TTC549 (cell line): ENCODE measurements around the gene EEF1G.
"Not testable (repeated sequence)": the region's sequence is repeated elsewhere in the genome, so short reads cannot be mapped to it uniquely, and the experiment has no call there.

Experiments used
- FAIRE-seq: peaks from 2 replicates; lab custom pipeline; 2012; peaks lifted over from hg19 to GRCh38; lab: Jason Lieb, UNC

Gene EEF1G

DNA sequence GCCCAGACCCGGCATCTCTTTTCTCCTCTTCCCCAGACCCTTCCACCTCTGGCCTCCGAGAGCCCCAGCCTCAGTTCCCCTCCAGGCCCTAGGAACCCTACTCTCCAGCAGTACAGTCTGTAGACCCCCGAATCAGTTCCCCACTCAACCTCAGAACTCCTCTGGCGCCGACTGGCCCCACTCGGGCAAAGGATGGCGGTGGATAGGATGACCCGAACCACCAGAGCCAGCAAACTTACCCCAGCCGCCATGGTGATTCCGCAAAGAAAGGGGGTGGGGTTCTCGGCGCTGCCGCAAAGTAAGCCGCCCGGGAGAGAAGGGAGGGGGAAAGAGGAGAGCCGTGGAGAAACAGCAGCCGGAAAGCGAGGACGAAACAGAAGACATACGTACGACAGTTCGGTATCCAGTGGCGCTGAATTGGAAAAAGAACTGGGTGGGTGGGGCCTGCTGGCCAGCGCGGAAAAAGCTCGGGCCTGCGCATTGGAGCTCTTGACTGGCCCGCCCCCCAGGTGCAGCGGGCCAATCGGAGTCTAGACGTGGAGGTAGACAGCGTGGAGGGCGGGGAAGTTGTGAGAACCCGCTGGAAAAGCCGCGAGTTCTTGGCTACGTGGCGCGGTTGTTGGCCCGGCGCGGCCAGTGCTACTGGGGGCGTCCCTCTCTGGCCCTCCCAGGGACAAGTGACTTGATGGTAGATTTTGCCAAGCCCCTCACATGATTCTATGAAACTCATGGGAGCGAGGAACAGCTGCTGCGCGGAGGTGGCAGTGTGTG lies at the start of gene EEF1G:
Gene EEF1G (minus strand): TSS at position 300 of the 771 bp plus-strand sequence. CDS start 49 bp downstream, at position 251.
- peak; percentile 82 for FAIRE-seq

DNA sequence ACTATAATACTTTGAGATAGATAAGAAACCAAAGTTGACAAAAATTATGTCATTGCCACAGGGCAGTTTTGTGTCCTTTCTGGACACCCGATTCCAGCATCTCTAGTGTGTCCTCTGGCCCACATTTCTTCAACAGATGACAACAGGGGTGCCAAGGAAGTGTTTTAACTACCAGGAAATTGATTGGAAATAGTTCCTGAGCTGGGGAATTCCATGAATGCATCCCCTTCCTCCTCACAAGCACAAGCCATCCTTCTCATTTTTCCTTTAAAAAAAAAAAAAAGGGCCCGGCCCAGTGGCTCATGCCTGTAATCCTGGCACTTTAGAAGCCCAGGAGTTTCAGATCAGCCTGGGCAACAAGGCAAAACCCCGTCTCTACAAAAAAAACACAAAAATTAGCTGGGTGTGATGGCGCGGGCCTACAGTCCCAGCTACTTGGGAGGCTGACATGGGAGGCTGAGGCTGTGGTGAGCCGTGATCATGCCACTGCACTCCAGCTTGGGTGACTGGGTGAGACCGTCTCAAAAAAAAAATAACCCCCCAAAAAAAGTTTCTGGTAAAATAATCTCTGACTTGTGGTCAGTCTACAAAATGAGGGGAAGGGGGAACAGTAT lies 48.9 kb upstream of the EEF1G start:
- FAIRE-seq, result no peak

GRCh38 chr11:62621567-62622470 lies 48.1 kb upstream of the EEF1G start, which contains the start of gene B3GAT3:
Gene B3GAT3 (minus strand): TSS chr11:62621986. CDS start chr11:62621947, 39 bp downstream.
- FAIRE-seq, result peak; percentile 49

DNA sequence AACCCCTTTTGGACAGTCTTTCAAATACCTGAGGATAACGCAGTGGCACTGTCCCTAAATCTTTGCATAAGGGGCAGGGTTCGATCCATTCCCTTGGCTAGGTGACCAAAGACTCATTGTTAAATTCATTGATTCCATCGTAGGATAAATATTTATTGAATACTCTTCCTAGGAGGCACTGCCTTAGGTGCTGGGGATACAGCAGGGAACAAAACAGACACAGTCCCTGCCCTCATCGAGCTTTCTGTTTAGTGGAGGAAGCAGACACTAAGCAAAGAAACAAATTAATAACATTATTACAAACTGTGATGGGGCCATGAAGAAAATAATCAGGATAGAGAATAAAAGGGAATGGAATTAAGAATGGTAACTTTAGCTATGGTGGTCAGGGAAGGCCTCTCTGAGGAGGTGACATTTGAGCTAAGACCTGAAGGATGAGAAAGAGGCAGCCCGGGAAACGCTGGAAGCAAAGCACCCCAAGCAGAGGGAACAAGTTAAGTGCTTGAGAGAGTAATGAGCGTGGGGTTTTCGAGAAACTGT lies 47.4 kb upstream of the EEF1G start:
- FAIRE-seq, result no peak

DNA sequence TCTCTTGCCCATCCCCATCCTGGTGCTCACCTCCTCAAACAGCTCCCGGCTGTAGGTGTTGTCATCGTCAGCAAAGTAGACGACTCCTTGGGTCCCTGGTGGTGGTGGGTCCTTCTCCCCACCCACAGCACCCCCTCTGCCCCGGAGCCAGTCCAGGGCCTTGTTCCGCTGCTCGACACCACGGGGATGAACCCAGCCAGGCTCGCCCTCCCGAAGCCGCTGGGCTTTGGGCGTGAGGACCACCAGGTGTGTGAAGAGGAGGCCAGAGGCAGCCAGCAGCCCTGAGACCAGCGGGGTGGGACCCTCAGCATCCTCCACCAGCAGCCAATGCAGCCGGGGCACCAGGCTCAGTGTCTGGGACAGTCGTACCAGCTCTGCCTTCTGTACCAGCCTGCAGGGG lies 43.3 kb upstream of the EEF1G start:
- FAIRE-seq, result not testable (repeated sequence)

DNA sequence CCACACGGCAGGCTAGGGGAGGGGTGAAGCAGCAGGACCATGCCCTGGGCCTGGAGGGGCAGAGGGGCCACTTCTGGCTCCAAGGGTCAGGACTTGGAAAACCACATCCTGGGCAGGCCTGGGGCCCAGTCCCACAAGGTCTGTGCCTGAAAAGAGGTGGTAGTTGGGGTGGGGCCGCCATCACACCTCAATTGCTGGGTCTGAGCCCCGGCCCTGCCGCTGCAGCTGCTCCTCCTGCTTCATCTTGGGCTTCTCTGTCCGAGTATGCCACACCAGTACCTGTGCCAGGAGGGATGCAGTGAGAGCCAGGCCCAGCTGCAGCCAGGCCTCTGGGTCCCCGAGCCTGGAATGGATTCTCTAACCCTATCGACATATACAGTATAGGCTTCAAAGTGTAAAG lies 41.8 kb upstream of the EEF1G start:
- no peak for FAIRE-seq

DNA sequence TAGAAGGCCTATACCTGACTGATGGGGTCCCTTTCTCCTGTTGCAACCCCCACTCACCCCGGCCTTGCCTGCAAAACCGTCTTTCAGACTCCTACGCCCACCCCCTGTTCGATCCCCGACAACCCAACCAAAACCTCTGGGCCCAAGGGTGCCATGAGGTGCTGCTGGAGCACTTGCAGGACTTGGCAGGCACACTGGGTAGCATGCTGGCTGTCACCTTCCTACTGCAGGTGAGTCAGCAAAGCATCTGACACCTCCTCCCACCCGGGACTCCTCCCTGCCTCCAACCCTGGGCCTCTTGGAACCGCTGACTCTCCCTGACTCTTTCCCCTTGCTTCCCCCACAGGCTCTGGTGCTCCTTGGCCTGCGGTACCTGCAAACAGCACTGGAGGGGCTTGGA lies 40.6 kb upstream of the EEF1G start:
- FAIRE-seq, result no peak

- FAIRE-seq, result no peak
These were observed 39.6 kb upstream of the EEF1G start for GRCh38 chr11:62613291-62613778.

GRCh38 chr11:62612366-62613290 lies 38.9 kb upstream of the EEF1G start, which contains the start of the genes EML3 and ROM1:
Gene EML3 (minus strand): TSS chr11:62612775. CDS start chr11:62612457, 318 bp downstream.
Gene ROM1 (plus strand): TSS chr11:62613257. CDS start chr11:62613282, 25 bp downstream.
- FAIRE-seq, result no peak

- no peak for FAIRE-seq
These were observed 38.1 kb upstream of the EEF1G start for GRCh38 chr11:62611705-62612365.

GRCh38 chr11:62610814-62611704 lies 37.4 kb upstream of the EEF1G start:
- no peak for FAIRE-seq

GRCh38 chr11:62610403-62610802 lies 36.7 kb upstream of the EEF1G start:
- no peak for FAIRE-seq

DNA sequence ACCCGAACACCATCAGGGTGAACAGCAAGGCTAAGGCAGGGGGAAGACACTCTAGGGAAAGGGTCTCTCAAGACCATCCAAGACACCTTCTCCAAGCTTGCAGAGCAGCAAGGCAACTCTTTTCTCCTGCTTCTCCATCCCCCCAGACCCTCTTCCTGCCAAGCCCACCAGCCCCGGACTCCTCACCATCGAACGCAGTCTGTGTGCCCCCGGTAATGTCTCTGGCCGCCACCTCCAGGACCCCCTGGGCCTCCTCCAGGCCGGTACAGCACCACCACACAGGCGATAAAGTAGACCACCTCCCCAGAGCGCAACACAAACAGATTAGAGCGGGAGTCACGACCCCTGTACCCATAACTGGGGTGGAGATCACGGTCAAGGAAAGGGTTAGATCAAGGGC lies 35.1 kb upstream of the EEF1G start:
- no peak for FAIRE-seq

- FAIRE-seq, result no peak
These were observed 34.0 kb upstream of the EEF1G start for GRCh38 chr11:62607714-62608113.

DNA sequence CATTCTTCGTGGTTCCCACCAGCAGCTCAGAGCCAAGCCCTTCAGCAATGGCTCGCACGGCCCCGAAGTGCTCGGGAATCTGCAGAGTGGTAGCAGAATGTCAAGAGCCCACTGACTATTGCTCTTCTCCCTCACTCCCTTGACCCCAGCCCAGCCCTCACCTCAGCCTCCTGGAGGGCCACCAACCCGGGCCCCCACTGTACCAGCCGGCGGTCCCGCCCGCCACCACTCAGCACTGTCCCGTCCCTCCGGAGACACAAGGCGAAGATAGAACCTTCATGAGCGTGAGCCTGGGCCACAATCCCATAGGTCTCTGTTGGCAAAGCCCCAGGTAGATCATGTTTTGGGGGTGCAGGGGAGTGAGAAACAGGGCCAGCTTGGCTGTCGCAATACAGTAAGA lies 32.2 kb upstream of the EEF1G start:
- FAIRE-seq, result no peak

- FAIRE-seq, result no peak
These were observed 31.8 kb upstream of the EEF1G start for GRCh38 chr11:62605467-62605866.

GRCh38 chr11:62604460-62605120 lies 30.9 kb upstream of the EEF1G start:
- no peak for FAIRE-seq

DNA sequence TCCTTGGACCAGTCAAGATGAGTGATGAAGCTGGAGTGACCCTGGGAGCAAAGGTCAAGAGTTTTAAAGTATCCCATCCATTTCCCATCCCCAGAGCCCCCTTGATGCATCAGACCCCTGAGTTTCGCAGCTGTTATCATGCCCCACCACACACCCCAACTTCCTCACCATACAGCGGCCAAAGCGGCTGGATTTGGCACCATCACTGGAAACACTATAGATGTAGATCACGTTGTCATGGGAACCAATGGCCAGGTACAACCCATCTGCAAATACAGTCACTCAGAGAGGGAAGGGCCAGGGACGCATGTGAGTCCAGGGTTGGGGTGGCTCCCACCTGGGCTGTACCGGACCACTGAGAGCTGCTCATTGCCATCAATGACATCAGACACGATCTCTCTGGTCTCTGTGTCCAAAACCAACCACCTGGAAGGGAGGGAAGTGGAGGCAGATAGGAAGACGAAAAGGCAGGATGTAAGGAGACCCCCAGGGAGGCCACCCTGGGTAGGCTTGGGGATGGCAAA lies 30.1 kb upstream of the EEF1G start:
- FAIRE-seq, result no peak

GRCh38 chr11:62603072-62603408 lies 29.3 kb upstream of the EEF1G start:
- no peak for FAIRE-seq
